ENCODE data around the gene ACBD4.

DNA sequence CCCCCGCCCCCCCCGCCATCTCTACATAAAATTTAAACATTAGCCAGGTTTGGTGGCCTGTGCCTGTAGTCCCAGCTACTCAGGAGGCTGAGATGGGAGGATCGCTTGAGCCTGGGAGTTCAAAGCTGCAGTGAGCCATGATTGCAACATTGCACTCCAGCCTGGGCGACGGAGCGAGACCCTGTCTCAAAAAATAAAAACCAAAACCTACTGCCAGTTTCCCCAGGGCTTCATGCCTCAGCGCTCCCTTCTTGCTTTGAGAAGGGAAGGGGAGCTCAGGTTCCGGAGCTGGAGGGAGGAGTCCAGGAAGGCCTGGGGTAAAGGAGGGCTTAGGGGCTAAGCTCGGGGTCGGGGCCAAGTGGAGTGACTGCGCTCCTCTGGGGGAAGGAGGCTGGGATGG is 23.6 kb upstream of the ACBD4 start:
- no peak for TF ChIP-seq RAD21 (IDR thresholded peaks at IDR 0.05; ENCODE audit: low read length)
- TF ChIP-seq RFX5 (IDR thresholded peaks at IDR 0.05; ENCODE audit: low read length) = no peak
- no peak for TF ChIP-seq POLR2AphosphoS5 (IDR thresholded peaks at IDR 0.05; ENCODE audit: low read depth, low read length)
- TF ChIP-seq ELF1 (IDR thresholded peaks at IDR 0.05) = no peak
- TF ChIP-seq CHD2 (IDR thresholded peaks at IDR 0.05; ENCODE audit: low read length, partially characterized antibody) = no peak
- no peak for TF ChIP-seq FOXM1 (IDR thresholded peaks at IDR 0.05; ENCODE audit: low read depth)
- TF ChIP-seq, protein P1, sequence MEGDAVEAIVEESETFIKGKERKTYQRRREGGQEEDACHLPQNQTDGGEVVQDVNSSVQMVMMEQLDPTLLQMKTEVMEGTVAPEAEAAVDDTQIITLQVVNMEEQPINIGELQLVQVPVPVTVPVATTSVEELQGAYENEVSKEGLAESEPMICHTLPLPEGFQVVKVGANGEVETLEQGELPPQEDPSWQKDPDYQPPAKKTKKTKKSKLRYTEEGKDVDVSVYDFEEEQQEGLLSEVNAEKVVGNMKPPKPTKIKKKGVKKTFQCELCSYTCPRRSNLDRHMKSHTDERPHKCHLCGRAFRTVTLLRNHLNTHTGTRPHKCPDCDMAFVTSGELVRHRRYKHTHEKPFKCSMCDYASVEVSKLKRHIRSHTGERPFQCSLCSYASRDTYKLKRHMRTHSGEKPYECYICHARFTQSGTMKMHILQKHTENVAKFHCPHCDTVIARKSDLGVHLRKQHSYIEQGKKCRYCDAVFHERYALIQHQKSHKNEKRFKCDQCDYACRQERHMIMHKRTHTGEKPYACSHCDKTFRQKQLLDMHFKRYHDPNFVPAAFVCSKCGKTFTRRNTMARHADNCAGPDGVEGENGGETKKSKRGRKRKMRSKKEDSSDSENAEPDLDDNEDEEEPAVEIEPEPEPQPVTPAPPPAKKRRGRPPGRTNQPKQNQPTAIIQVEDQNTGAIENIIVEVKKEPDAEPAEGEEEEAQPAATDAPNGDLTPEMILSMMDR (IDR thresholded peaks at IDR 0.05) = no peak
- no peak for TF ChIP-seq RXRA (IDR thresholded peaks at IDR 0.05; ENCODE audit: borderline replicate concordance, low read depth)
- TF ChIP-seq, protein P2, sequence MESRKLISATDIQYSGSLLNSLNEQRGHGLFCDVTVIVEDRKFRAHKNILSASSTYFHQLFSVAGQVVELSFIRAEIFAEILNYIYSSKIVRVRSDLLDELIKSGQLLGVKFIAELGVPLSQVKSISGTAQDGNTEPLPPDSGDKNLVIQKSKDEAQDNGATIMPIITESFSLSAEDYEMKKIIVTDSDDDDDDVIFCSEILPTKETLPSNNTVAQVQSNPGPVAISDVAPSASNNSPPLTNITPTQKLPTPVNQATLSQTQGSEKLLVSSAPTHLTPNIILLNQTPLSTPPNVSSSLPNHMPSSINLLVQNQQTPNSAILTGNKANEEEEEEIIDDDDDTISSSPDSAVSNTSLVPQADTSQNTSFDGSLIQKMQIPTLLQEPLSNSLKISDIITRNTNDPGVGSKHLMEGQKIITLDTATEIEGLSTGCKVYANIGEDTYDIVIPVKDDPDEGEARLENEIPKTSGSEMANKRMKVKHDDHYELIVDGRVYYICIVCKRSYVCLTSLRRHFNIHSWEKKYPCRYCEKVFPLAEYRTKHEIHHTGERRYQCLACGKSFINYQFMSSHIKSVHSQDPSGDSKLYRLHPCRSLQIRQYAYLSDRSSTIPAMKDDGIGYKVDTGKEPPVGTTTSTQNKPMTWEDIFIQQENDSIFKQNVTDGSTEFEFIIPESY (IDR thresholded peaks at IDR 0.05; ENCODE audit: borderline replicate concordance, low read depth) = no peak

Measured in SK-N-SH (cell line).